ENCODE results near the gene EHD4.

- TF ChIP-seq POLR2A (IDR thresholded peaks at IDR 0.05) (no peak), POLR2AphosphoS5 (IDR thresholded peaks at IDR 0.05) (no peak)
These were observed 39.9 kb upstream of the EHD4 start for GRCh38 chr15:42012241-42012640.

Data from gastroesophageal sphincter (tissue), 2 donors.